Liver (tissue), 9 donors: ENCODE data around the gene CD63. TPM values are rescaled to one million over a fixed set of nuclear protein-coding genes. Genes with fewer than 3 reads are reported as not detected.

Experiments
- DNase-seq: peaks from one replicate; pipeline ENCODE4 v3.0.0-alpha.2; 2017; ENCODE audit warnings: low spot score
- H3K27ac ChIP-seq, 2 donors: one replicate each; pipeline ENCODE4 v1.7.0; 2013; ENCODE audit warnings: inconsistent platforms in 2 of 2, low read length in 2 of 2, control low read depth in 1 of 2, low read depth in 1 of 2, mild to moderate bottlenecking in 1 of 2
- H3K27me3 ChIP-seq, 4 donors: one replicate each; pipeline versions ENCODE4 v1.6.1 to v1.7.0; 2013; ENCODE audit warnings: low read length in 3 of 4, inconsistent platforms in 1 of 4, mild to moderate bottlenecking in 1 of 4, moderate library complexity in 1 of 4; ENCODE audit not compliant: control insufficient read depth in 4 of 4, insufficient read depth in 4 of 4
- H3K36me3 ChIP-seq, 4 donors: one replicate each; pipeline versions ENCODE4 v1.6.1 to v1.7.0; 2013; ENCODE audit warnings: low read length in 3 of 4, mild to moderate bottlenecking in 3 of 4, low read depth in 1 of 4, moderate library complexity in 1 of 4; ENCODE audit not compliant: control insufficient read depth in 4 of 4, insufficient read depth in 3 of 4
- H3K4me1 ChIP-seq, 4 donors: one replicate each; pipeline versions ENCODE4 v1.6.1 to v1.7.0; 2013; ENCODE audit warnings: low read length in 3 of 4, mild to moderate bottlenecking in 3 of 4, moderate library complexity in 1 of 4; ENCODE audit not compliant: control insufficient read depth in 4 of 4, insufficient read depth in 4 of 4
- H3K4me3 ChIP-seq, 3 donors: one replicate each; pipeline versions ENCODE4 v1.6.1 to v1.7.0; 2013; ENCODE audit warnings: low read length in 3 of 3, control low read depth in 1 of 3, low read depth in 1 of 3, mild to moderate bottlenecking in 1 of 3
- H3K9ac ChIP-seq, 2 donors: one replicate each; pipeline ENCODE4 v1.7.0; 2013; ENCODE audit warnings: low read length in 2 of 2, mild to moderate bottlenecking in 2 of 2, moderate library complexity in 2 of 2, control low read depth in 1 of 2, low read depth in 1 of 2
- H3K9me3 ChIP-seq, 4 donors: one replicate each; pipeline versions ENCODE4 v1.6.1 to v1.7.0; 2013; ENCODE audit warnings: low read length in 3 of 4; ENCODE audit not compliant: control insufficient read depth in 4 of 4
- ATF3 ChIP-seq: IDR thresholded peaks from 2 replicates; pipeline ENCODE4 v1.6.1; 2016; ENCODE audit warnings: antibody characterized with exemption
- FOXA1 ChIP-seq: IDR thresholded peaks from 2 replicates; pipeline ENCODE4 v1.6.1; 2016; ENCODE audit warnings: antibody characterized with exemption
- FOXA2 ChIP-seq: IDR thresholded peaks from 2 replicates; pipeline ENCODE4 v1.6.1; 2016; ENCODE audit warnings: antibody characterized with exemption
- GABPA ChIP-seq, 2 donors: IDR thresholded peaks in 1 of 2; conservative IDR thresholded peaks in 1 of 2; 2 replicates each; pipeline ENCODE4 v1.6.1; 2016; ENCODE audit warnings: antibody characterized with exemption in 2 of 2, mild to moderate bottlenecking in 1 of 2, moderate library complexity in 1 of 2
- HNF4A ChIP-seq, 2 donors: conservative IDR thresholded peaks; 2 replicates each; pipeline ENCODE4 v1.6.1; 2016; ENCODE audit warnings: antibody characterized with exemption in 2 of 2, mild to moderate bottlenecking in 2 of 2
- HNF4G ChIP-seq: IDR thresholded peaks from 2 replicates; pipeline ENCODE4 v1.6.1; 2016; ENCODE audit warnings: antibody characterized with exemption
- JUND ChIP-seq, 2 donors: IDR thresholded peaks; 2 replicates each; pipeline ENCODE4 v1.6.1; 2016; ENCODE audit warnings: antibody characterized with exemption in 2 of 2
- NR2F2 ChIP-seq: IDR thresholded peaks from 2 replicates; pipeline ENCODE4 v1.6.1; 2016; ENCODE audit warnings: antibody characterized with exemption
- REST ChIP-seq: IDR thresholded peaks from 2 replicates; pipeline ENCODE4 v1.6.1; 2016; ENCODE audit warnings: antibody characterized with exemption, mild to moderate bottlenecking
- RXRA ChIP-seq, 2 donors: IDR thresholded peaks; 2 replicates each; pipeline ENCODE4 v1.6.1; 2017 to 2018; ENCODE audit warnings: antibody characterized with exemption in 2 of 2, mild to moderate bottlenecking in 1 of 2
- TAF1 ChIP-seq: conservative IDR thresholded peaks from 2 replicates; pipeline ENCODE4 v1.6.1; 2016; ENCODE audit warnings: antibody characterized with exemption, mild to moderate bottlenecking
- YY1 ChIP-seq: IDR thresholded peaks from 2 replicates; pipeline ENCODE4 v1.6.1; 2016; ENCODE audit warnings: antibody characterized with exemption, mild to moderate bottlenecking
- ZBTB33 ChIP-seq: IDR thresholded peaks from 2 replicates; pipeline ENCODE4 v1.6.1; 2016; ENCODE audit warnings: antibody characterized with exemption
- WGBS: extraction: QIAGEN DNeasy Blood & Tissue Kit; methylation state at CpG from one replicate; pipeline ENCODE4 v1.1.7; 2013; 5-methylcytosine and 5-hydroxymethylcytosine counted together
- polyA plus RNA-seq, 2 donors: library from polyadenylated mRNA; stranded (reverse) in 1 of 2; unstranded in 1 of 2; fragments of 200-250 nt in 1 of 2; fragments of >200 nt in 1 of 2; fragmentation: Nextera tagmentation in 1 of 2; extraction: Ambion mirVana in 1 of 2; gene quantifications; one replicate each; pipeline versions ENCODE4 v1.2.1 to v1.2.3, GENCODE V29; 2013 to 2015
- total RNA-seq, 2 donors: library from RNA; depleted of rRNA; stranded (reverse); fragments of >200 nt; gene quantifications; one replicate each; pipeline ENCODE4 v1.2.3, GENCODE V29; 2014
- donor health status: healthy.
- donor health status: healthy.
- donor health status: healthy.
- donor health status: healthy.
- donor health status: healthy.

The CD63 gene
- total and polyA plus RNA-seq, 4 donors = 185 to 373 (median 338) TPM

- Histone ChIP-seq H3K4me3 (no peak overlapping the region), H3K4me1 (no peaks in the 10 kb centered on the region), H3K9ac (no peak overlapping the region), H3K27me3 (no peaks in the 10 kb centered on the region), H3K36me3 (no peaks in the 10 kb centered on the region), H3K27ac (no peak overlapping the region), H3K9me3 (no peaks in the 10 kb centered on the region)
- no peak for DNase-seq
- 97% methylated on average over 4 of the region's 4 CpGs for WGBS
- TF ChIP-seq JUND (IDR thresholded peaks at IDR 0.05) (no peak), HNF4A (conservative IDR thresholded peaks at IDR 0.05) (no peak), RXRA (IDR thresholded peaks at IDR 0.05) (no peak), REST (no peak)
Observed at GRCh38 chr12:55694651-55695050, 34.2 kb downstream of the CD63 start.

GRCh38 chr12:55694188-55694515, 34.7 kb downstream of the CD63 start:
- Histone ChIP-seq H3K9ac (no peak overlapping the region), H3K36me3 (no peaks in the 10 kb centered on the region), H3K9me3 (no peaks in the 10 kb centered on the region), H3K4me1 (no peaks in the 10 kb centered on the region), H3K27ac (no peak overlapping the region), H3K27me3 (no peaks in the 10 kb centered on the region), H3K4me3 (no peak overlapping the region)
- 98% methylated on average over 7 of the region's 7 CpGs for WGBS
- DNase-seq = no peak
- TF ChIP-seq HNF4G (no peak), HNF4A (conservative IDR thresholded peaks at IDR 0.05) (no peak), GABPA (IDR thresholded peaks at IDR 0.05 in 1 of 2, conservative IDR thresholded peaks at IDR 0.05 in 1 of 2) (no peak), ATF3 (no peak), YY1 (no peak), JUND (IDR thresholded peaks at IDR 0.05) (no peak), NR2F2 (no peak), ZBTB33 (no peak), FOXA1 (no peak), RXRA (IDR thresholded peaks at IDR 0.05) (no peak), FOXA2 (no peak), REST (no peak), TAF1 (no peak)
